ENCODE data around the gene OSBPL10. TPM values are rescaled to one million over a fixed set of nuclear protein-coding genes. Genes with fewer than 3 reads are reported as not detected.

The OSBPL10 gene
- total and polyA plus RNA-seq, 5 experiments from 2014 or later = 0.03 to 11.2 (median 0.08) TPM

DNA sequence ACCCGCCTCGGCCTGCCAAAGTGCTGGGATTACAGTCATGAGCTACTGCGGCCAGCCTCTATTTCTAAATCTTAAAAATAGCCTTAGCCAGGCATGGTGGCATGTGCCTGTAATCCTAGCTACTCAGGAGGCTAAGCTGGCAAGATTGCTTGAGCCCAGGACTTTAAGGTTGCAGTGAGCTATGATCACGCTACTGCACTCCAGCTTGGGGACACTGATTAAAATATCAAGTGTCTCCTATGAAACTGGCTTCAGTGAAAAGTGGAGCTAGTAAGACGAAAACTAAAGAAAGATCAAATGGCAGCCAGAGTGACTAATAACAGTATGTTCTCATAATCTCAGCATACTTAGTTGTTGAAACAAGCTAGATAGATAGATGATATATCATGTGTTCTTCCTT lies 335.8 kb downstream of the OSBPL10 start:
- Mint-ChIP-seq H3K4me1 (peaks cover 2 to 6% (median 3%) of the 10 kb centered on the region in 4 donors), H3K9me3 (peaks cover 0 to 38% (median 26%) of the 10 kb centered on the region in 9 donors), H3K27ac (no peak overlapping the region), H3K36me3 (peaks cover 17 to 44% (median 27%) of the 10 kb centered on the region in 3 donors), H3K4me3 (no peak overlapping the region), H3K27me3 (no peaks in the 10 kb centered on the region)
- no peak for DNase-seq
- POLR2A ChIA-PET = no interaction called here
- no peak for ATAC-seq

DNA sequence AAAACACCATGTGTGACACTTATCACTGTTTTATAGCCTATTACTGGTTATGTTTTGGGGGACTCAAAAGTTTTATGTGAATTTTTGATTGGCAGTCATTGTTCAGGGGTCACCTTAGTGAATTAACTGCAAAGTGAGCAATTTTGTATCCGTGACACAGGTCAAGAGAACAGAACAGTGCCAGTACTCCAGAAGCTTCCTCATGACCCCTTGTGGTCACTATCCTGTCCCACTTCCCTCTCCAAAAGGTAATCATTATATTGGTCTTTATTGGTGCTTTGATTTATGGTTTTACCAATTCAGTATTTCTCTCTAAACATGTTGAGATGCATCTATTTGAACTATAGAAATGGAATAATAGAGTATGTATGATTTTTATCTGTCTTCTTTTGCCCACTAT lies 341.2 kb downstream of the OSBPL10 start:
- H3K36me3 Mint-ChIP-seq = peaks cover 0 to 23% (median 9%) of the 10 kb centered on the region in 3 donors
- DNase-seq (no peak), ATAC-seq (no peak)
- H3K27me3 Mint-ChIP-seq = no peaks in the 10 kb centered on the region
- no peak overlapping the region for H3K27ac Mint-ChIP-seq
- POLR2A ChIA-PET = interaction anchor here (1.1 kb wide), 1 partner anchor 8 kb away, joined by 3 read pairs; no protein-coding TSS in a partner anchor
- H3K4me1 Mint-ChIP-seq = peaks cover 12 to 38% (median 33%) of the 10 kb centered on the region in 4 donors
- no peak overlapping the region for H3K4me3 Mint-ChIP-seq
- H3K9me3 Mint-ChIP-seq = no peaks in the 10 kb centered on the region

DNA sequence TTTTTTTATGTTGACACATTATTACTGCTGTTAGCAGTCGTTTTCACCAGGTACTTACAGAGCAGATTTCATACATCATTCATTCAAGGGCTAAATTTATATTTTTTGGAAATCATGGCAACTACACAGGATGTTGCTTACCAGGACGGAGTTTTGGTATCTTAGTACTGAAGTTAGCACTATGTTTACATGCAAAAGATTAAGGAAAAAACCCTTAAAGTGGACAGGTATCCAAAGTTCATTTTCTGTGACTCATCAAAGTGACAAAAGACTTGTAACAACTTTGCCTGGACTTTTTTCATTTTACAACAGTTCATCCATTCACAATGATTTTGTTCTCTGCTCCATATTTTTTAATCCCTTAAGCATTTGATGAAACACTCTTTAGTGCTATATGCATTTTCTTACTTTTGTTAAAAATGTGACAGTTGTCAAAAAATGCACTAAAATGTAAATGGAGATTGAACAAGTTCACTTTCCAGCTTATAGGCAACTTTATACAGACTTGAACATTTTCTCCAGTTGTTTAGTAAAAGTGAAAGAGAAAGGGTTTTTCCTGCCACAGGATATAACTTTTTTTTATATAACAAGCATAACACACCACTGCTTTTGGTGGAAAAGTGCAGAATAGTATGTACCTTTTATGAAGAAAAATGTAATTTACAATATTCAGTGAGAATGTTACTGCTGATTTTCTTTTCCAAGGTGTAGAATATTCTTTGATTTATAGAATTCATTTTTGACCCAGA lies 344.2 kb downstream of the OSBPL10 start:
- peak overlapping the region; percentile 34 to 96 (median 84) for H3K27ac Mint-ChIP-seq
- DNase-seq = peak in 3 of 10 donors; percentile 13 to 26 (median 16)
- peaks cover 0 to 40% (median 18%) of the 10 kb centered on the region in 3 donors for H3K36me3 Mint-ChIP-seq
- no peaks in the 10 kb centered on the region for H3K27me3 Mint-ChIP-seq
- peak overlapping the region; percentile 36 to 77 (median 62) for H3K4me3 Mint-ChIP-seq
- H3K9me3 Mint-ChIP-seq = no peaks in the 10 kb centered on the region
- peaks cover 12 to 52% (median 46%) of the 10 kb centered on the region in 4 donors for H3K4me1 Mint-ChIP-seq
- ATAC-seq = peak; percentile 57 to 61
- POLR2A ChIA-PET = interaction anchor here (0.5 to 3.4 kb wide), 2 partner anchors 56 to 104 kb away, joined by 3 to 11 read pairs; partner anchors contain the start of gene STT3B

DNA sequence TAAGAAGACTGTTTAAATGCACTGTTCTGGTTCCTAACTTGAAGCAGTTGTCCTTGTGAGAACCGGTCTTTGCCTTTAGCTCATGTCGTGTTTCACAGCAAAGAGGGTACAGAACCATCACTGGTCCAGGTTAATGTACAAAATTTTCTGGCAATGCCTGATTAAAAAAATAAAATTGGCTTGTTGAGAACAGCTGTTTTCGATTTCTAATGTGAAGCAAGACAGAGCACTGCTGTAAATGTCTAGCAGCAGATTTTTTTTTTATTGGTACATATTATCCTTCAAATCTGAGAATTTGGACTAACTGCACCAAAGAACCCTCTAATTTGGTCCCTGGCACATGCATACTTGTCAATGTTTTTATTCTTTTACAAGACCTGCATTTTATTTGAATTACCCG lies 345.0 kb downstream of the OSBPL10 start:
- POLR2A ChIA-PET = interaction anchor here (0.6 to 3.4 kb wide), 2 partner anchors 16 to 103 kb away, joined by 3 to 11 read pairs; partner anchors contain the start of gene STT3B
- H3K27me3 Mint-ChIP-seq = no peaks in the 10 kb centered on the region
- peak overlapping the region in 7 of 10 donors; percentile 7 to 66 (median 43) for H3K4me3 Mint-ChIP-seq
- H3K9me3 Mint-ChIP-seq = no peaks in the 10 kb centered on the region
- H3K27ac Mint-ChIP-seq = peak overlapping the region; percentile 34 to 96 (median 83)
- DNase-seq = no peak
- peaks cover 12 to 52% (median 47%) of the 10 kb centered on the region in 4 donors for H3K4me1 Mint-ChIP-seq
- no peak for ATAC-seq
- H3K36me3 Mint-ChIP-seq = peaks cover 0 to 48% (median 23%) of the 10 kb centered on the region in 3 donors

DNA sequence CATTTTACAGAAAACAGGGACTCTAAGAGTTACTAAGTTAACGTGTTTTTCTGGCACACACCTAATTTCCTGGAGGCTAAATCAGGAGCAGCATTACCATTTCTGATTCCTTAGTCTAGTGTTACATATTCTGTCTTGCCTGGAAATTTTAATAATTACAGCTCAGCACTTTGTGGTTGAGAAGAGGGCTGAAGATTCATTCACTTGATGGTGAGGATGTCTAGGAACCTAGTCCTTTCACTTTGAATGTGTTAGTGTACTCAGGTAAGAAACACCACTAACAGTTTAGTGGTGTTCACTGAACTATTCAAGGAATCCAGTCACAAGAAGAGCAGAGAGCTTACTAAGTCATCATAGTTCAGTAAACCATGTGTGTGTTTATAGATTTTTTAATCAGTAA lies 345.5 kb downstream of the OSBPL10 start:
- POLR2A ChIA-PET = interaction anchor here (3.4 kb wide), 1 partner anchor 103 kb away, joined by 11 read pairs; the partner anchor contains the start of gene STT3B
- H3K27ac Mint-ChIP-seq = peak overlapping the region; percentile 34 to 96 (median 83)
- H3K9me3 Mint-ChIP-seq = no peaks in the 10 kb centered on the region
- H3K4me3 Mint-ChIP-seq = peak overlapping the region in 7 of 10 donors; percentile 7 to 66 (median 43)
- H3K4me1 Mint-ChIP-seq = peaks cover 12 to 52% (median 47%) of the 10 kb centered on the region in 4 donors
- no peaks in the 10 kb centered on the region for H3K27me3 Mint-ChIP-seq
- DNase-seq = no peak
- peaks cover 1 to 53% (median 28%) of the 10 kb centered on the region in 3 donors for H3K36me3 Mint-ChIP-seq
- ATAC-seq = peak; percentile 20 to 33

- no peak overlapping the region for H3K4me3 Mint-ChIP-seq
- no peaks in the 10 kb centered on the region for H3K9me3 Mint-ChIP-seq
- peak overlapping the region; percentile 9 to 96 (median 70) for H3K27ac Mint-ChIP-seq
- DNase-seq (no peak), ATAC-seq (no peak)
- H3K27me3 Mint-ChIP-seq = no peaks in the 10 kb centered on the region
- H3K4me1 Mint-ChIP-seq = peaks cover 12 to 52% (median 47%) of the 10 kb centered on the region in 4 donors
- POLR2A ChIA-PET = interaction anchor here (1.0 kb wide), 1 partner anchor 9 kb away, joined by 4 read pairs; no protein-coding TSS in a partner anchor
- peaks cover 6 to 64% (median 39%) of the 10 kb centered on the region in 3 donors for H3K36me3 Mint-ChIP-seq
These were observed 346.6 kb downstream of the OSBPL10 start for GRCh38 chr3:31634476-31634875.

DNA sequence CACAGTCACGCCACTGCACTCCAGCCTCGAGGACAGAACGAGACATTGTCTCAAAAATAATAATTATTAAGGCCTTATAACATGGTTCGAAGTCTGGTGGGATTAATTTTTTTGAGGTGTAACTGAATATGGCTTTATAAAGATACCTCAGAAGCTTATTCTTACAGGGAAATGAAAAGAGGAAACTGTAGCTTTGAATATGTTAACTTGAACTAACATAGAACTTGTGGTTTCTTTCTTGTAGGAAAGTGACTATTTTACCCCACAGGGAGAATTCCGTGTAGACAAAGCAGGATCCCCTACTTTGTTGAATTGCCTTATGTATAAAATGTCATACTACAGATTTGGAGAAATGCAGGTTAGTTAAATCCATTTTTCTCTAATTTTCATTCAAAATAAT lies 352.0 kb downstream of the OSBPL10 start:
- H3K4me1 Mint-ChIP-seq = peaks cover 9 to 25% (median 22%) of the 10 kb centered on the region in 4 donors
- no peak for ATAC-seq
- no peak overlapping the region for H3K4me3 Mint-ChIP-seq
- H3K27ac Mint-ChIP-seq = peak overlapping the region in 7 of 10 donors; percentile 9 to 70 (median 48)
- no peaks in the 10 kb centered on the region for H3K9me3 Mint-ChIP-seq
- DNase-seq = no peak
- H3K36me3 Mint-ChIP-seq = peaks cover 14 to 90% (median 62%) of the 10 kb centered on the region in 3 donors
- no peaks in the 10 kb centered on the region for H3K27me3 Mint-ChIP-seq
- POLR2A ChIA-PET = no interaction called here

GRCh38 chr3:31625358-31625757 lies 355.7 kb downstream of the OSBPL10 start:
- POLR2A ChIA-PET = no interaction called here
- Mint-ChIP-seq H3K27me3 (no peaks in the 10 kb centered on the region), H3K27ac (peak overlapping the region in 2 of 10 donors; percentile 0 to 31), H3K4me1 (peaks cover 15 to 40% (median 19%) of the 10 kb centered on the region in 4 donors), H3K9me3 (no peaks in the 10 kb centered on the region), H3K36me3 (peaks cover 12 to 91% (median 52%) of the 10 kb centered on the region in 3 donors), H3K4me3 (no peak overlapping the region)
- DNase-seq (no peak), ATAC-seq (no peak)

GRCh38 chr3:31624083-31624709 lies 356.9 kb downstream of the OSBPL10 start:
- peaks cover 15 to 38% (median 19%) of the 10 kb centered on the region in 4 donors for H3K4me1 Mint-ChIP-seq
- H3K27ac Mint-ChIP-seq = peak overlapping the region in 4 of 10 donors; percentile 7 to 69 (median 47)
- H3K36me3 Mint-ChIP-seq = peaks cover 8 to 87% (median 46%) of the 10 kb centered on the region in 3 donors
- peak overlapping the region in 1 of 10 donors; percentile 52 for H3K4me3 Mint-ChIP-seq
- H3K27me3 Mint-ChIP-seq = no peaks in the 10 kb centered on the region
- POLR2A ChIA-PET = no interaction called here
- no peak for ATAC-seq
- no peak for DNase-seq
- H3K9me3 Mint-ChIP-seq = no peaks in the 10 kb centered on the region

DNA sequence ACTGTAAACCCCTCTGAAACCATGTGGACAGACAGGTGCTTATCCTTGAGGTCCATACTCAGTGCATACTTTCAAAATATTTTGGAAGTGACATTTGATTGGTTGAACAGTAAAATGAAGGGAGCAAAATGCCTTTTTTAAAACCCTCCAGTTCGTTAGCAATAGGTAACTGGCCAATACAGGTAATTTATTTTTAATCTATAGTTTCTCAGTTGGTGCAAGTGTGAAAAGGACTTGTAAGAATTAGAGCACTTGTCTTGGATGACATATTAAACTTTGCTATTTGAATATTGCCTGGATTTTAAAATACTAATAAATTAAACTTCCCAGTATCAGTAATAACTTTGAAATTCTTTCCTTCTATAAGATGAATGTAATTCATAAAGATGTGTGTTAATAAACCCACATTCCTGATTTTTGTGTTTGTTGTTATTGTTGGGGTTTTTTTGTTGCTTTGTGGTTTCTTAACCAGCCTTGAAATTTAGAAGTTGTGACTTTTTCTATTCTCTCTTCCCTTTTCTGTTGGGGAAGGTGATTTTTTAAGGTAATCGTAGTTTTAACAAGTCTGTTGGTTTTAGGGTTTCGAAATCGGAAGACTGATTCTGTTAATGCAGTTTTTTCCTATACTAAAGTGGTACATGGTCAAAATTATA lies 358.3 kb downstream of the OSBPL10 start:
- Mint-ChIP-seq H3K36me3 (peaks cover 8 to 87% (median 40%) of the 10 kb centered on the region in 3 donors), H3K27me3 (no peaks in the 10 kb centered on the region), H3K9me3 (no peaks in the 10 kb centered on the region), H3K4me3 (no peak overlapping the region), H3K4me1 (peaks cover 7 to 25% (median 14%) of the 10 kb centered on the region in 4 donors), H3K27ac (peak overlapping the region in 1 of 10 donors; percentile 70)
- DNase-seq (no peak), ATAC-seq (no peak)
- POLR2A ChIA-PET = no interaction called here

- Mint-ChIP-seq H3K36me3 (peaks cover 5 to 83% (median 34%) of the 10 kb centered on the region in 3 donors), H3K9me3 (no peaks in the 10 kb centered on the region), H3K27ac (peak overlapping the region in 5 of 10 donors; percentile 2 to 57 (median 7)), H3K27me3 (no peaks in the 10 kb centered on the region), H3K4me3 (no peak overlapping the region), H3K4me1 (peaks cover 13 to 26% (median 14%) of the 10 kb centered on the region in 4 donors)
- ATAC-seq (no peak), DNase-seq (no peak)
- POLR2A ChIA-PET = no interaction called here
These were observed 359.7 kb downstream of the OSBPL10 start for GRCh38 chr3:31621314-31621713.

DNA sequence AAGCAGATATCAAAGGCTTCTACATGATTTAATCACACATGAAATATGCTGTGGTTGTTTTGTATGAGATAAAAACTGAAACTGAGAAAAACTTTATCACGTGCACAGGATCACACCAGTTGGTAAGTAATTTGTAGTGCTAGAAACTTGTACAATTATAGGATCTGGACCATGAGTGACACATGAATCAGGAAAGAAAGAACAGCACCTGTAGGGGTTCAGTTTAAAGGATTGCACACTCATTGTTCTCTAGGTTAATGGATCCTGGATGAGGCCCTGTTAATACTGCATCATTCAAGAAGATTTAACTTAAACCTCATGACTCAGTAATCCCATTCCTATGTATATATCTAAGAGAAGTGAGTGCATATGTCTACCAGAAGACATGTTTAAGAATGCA lies 360.4 kb downstream of the OSBPL10 start:
- DNase-seq (no peak), ATAC-seq (no peak)
- Mint-ChIP-seq H3K4me1 (peaks cover 15 to 28% (median 18%) of the 10 kb centered on the region in 4 donors), H3K27ac (peak overlapping the region in 4 of 10 donors; percentile 7 to 57 (median 52)), H3K27me3 (no peaks in the 10 kb centered on the region), H3K36me3 (peaks cover 5 to 82% (median 32%) of the 10 kb centered on the region in 3 donors), H3K9me3 (no peaks in the 10 kb centered on the region), H3K4me3 (no peak overlapping the region)
- POLR2A ChIA-PET = no interaction called here

Data from naive thymus-derived CD8-positive, alpha-beta T cell (primary cell).